K562 (cell line): ENCODE data around the gene GDAP1L1. TPM values are rescaled to one million over a fixed set of nuclear protein-coding genes. Genes with fewer than 3 reads are reported as not detected.

Experiments
- ATAC-seq: fragments of 200-7000 bp; cut with Tn5 transposase; 3 replicates; pipeline ENCODE4 v1.9.1; 2020; ENCODE audit warnings: moderate library complexity
- BruUV-seq: library from RNA; stranded (reverse); fragments of 400-500 nt; replicated peaks from 2 replicates; lab custom pipeline; 2021; lab: Mats Ljungman, UMichigan
- CTCF ChIA-PET: fragments of 300-600 bp; formaldehyde crosslinking; extraction: SDS; loops from one replicate; lab custom pipeline; 2021; ENCODE audit warnings: low intra/inter-chr PET ratio; lab: Yijun Ruan, JAX
- POLR2A ChIA-PET: fragments of 300-600, 350-650 bp; sonication (Branson Sonifier 250); formaldehyde crosslinking; extraction: SDS; loops from one replicate; lab custom pipeline; 2021; ENCODE audit warnings: antibody characterized with exemption, inconsistent platforms; lab: Yijun Ruan, JAX
- DNase-seq, 4 experiments: peaks; one replicate each; pipeline versions ENCODE4 v3.0.0 to v3.0.0-alpha.2; 2011 to 2018; ENCODE audit warnings: low spot score in 3 of 4, mixed read lengths in 3 of 4; ENCODE audit errors: extremely low read depth in 1 of 4
- FAIRE-seq: peaks from 2 replicates; lab custom pipeline; 2011; peaks lifted over from hg19 to GRCh38; lab: Jason Lieb, UNC
- H2AFZ ChIP-seq: 2 replicates; pipeline ENCODE4 v1.6.0; 2011; ENCODE audit warnings: low read depth, low read length, control low read depth, inconsistent platforms
- H3K27ac ChIP-seq: fragments of 200-600 bp; 3 replicates; pipeline ENCODE4 v1.8.0; 2011; ENCODE audit warnings: low read depth, mild to moderate bottlenecking, control low read depth, inconsistent platforms, low read length, moderate library complexity, mixed read lengths; ENCODE audit errors: extremely low read depth
- H3K27me3 ChIP-seq, 2 experiments: fragments of 300-600 bp in 1 of 2; 2 replicates in 1 of 2; 3 replicates in 1 of 2; pipeline versions ENCODE4 v1.6.0 to v1.8.0; 2011; ENCODE audit warnings: inconsistent platforms in 2 of 2, low read length in 2 of 2, mild to moderate bottlenecking in 1 of 2, mixed read lengths in 1 of 2, moderate library complexity in 1 of 2; ENCODE audit not compliant: control insufficient read depth in 2 of 2, insufficient read depth in 2 of 2
- H3K36me3 ChIP-seq: fragments of 300-600 bp; 3 replicates; pipeline ENCODE4 v1.8.0; 2011; ENCODE audit warnings: mild to moderate bottlenecking, low read length, inconsistent platforms; ENCODE audit not compliant: control insufficient read depth, insufficient read depth
- H3K4me1 ChIP-seq, 2 experiments: fragments of 200-600 bp in 1 of 2; replicated peaks in 1 of 2; 2 replicates in 1 of 2; 3 replicates in 1 of 2; pipeline versions ENCODE4 v1.5.1 to v1.8.0; 2011; ENCODE audit warnings: inconsistent platforms in 2 of 2, low read length in 2 of 2, mild to moderate bottlenecking in 1 of 2, mixed read lengths in 1 of 2, moderate library complexity in 1 of 2; ENCODE audit not compliant: control insufficient read depth in 2 of 2, insufficient read depth in 2 of 2
- H3K4me2 ChIP-seq: 2 replicates; pipeline ENCODE4 v1.6.1; 2011; ENCODE audit warnings: low read length, control low read depth, inconsistent platforms, mixed read lengths; ENCODE audit not compliant: insufficient read depth
- H3K4me3 ChIP-seq: fragments of 200-600 bp; sonication (generic), shearing (Covaris generic); 2 replicates; pipeline ENCODE4 v1.5.1; 2016; ENCODE audit warnings: control low read depth, inconsistent platforms
- H3K79me2 ChIP-seq: fragments of 200-600 bp; 3 replicates; pipeline ENCODE4 v1.8.0; 2011; ENCODE audit warnings: low read length, inconsistent platforms; ENCODE audit not compliant: control insufficient read depth, insufficient read depth
- H3K9ac ChIP-seq, 2 experiments: 2 replicates each; pipeline versions ENCODE4 v1.6.0 to v1.6.1; 2011; ENCODE audit warnings: low read depth in 2 of 2, low read length in 2 of 2, control low read depth in 1 of 2, inconsistent platforms in 1 of 2, mild to moderate bottlenecking in 1 of 2, mixed read lengths in 1 of 2; ENCODE audit not compliant: insufficient read depth in 1 of 2
- H3K9me1 ChIP-seq: one replicate; pipeline ENCODE4 v1.6.0; 2011; ENCODE audit warnings: inconsistent platforms, mild to moderate bottlenecking, low read length, moderate library complexity; ENCODE audit not compliant: control insufficient read depth, insufficient read depth
- H3K9me3 ChIP-seq: replicated peaks from 2 replicates; pipeline ENCODE4 v1.5.1; 2011; ENCODE audit warnings: low read depth, low read length, inconsistent platforms; ENCODE audit not compliant: control insufficient read depth, insufficient read depth
- H4K20me1 ChIP-seq: replicated peaks from 2 replicates; pipeline ENCODE4 v1.6.1; 2011; ENCODE audit warnings: low read length, inconsistent platforms, mixed read lengths; ENCODE audit not compliant: control insufficient read depth, insufficient read depth
- CBFA2T3 ChIP-seq: fragments of 450-650 bp; IDR thresholded peaks from 2 replicates; pipeline ENCODE4 v1.6.1; 2017
- CBX3 ChIP-seq, 2 experiments: IDR thresholded peaks; 1 replicate in 1 of 2; 2 replicates in 1 of 2; pipeline ENCODE4 v1.6.1; 2012; ENCODE audit warnings: inconsistent platforms in 2 of 2, low read length in 2 of 2, borderline replicate concordance in 1 of 2, control low read depth in 1 of 2
- DEAF1 ChIP-seq: fragments of 450-650 bp; formaldehyde crosslinking; IDR thresholded peaks from 2 replicates; pipeline ENCODE4 v1.4.0; 2020; ENCODE audit warnings: mild to moderate bottlenecking, moderate library complexity
- EP300 ChIP-seq: IDR thresholded peaks from 2 replicates; pipeline ENCODE4 v1.6.1; 2012; ENCODE audit warnings: low read length, improper control_type of control experiment
- FOXM1 ChIP-seq, 2 experiments: fragments of 450-650 bp in 1 of 2; sonication (generic) in 1 of 2; formaldehyde crosslinking in 1 of 2; IDR thresholded peaks; 2 replicates each; pipeline versions ENCODE4 v1.6.1 to v1.9.0; 2017 to 2022; ENCODE audit warnings: low read depth in 2 of 2, mild to moderate bottlenecking in 2 of 2, missing genetic modification reagents in 1 of 2, moderate library complexity in 1 of 2
- GTF2A2 ChIP-seq: IDR thresholded peaks from 2 replicates; pipeline ENCODE4 v1.6.1; 2016; ENCODE audit warnings: mild to moderate bottlenecking, missing genetic modification characterization, missing compliant biosample characterization
- JUNB ChIP-seq: fragments of 450-650 bp; formaldehyde crosslinking; conservative IDR thresholded peaks from 2 replicates; pipeline ENCODE4 v1.4.0; 2020; ENCODE audit warnings: mild to moderate bottlenecking
- KDM2B ChIP-seq: fragments of 250-450 bp; sonication (Bioruptor Pico); IDR thresholded peaks from 2 replicates; pipeline ENCODE4 v1.8.0; 2021; ENCODE audit warnings: mild to moderate bottlenecking, moderate library complexity
- MAZ ChIP-seq, 2 experiments: fragments of 450-650 bp in 1 of 2; sonication (generic) in 1 of 2; formaldehyde crosslinking; IDR thresholded peaks in 1 of 2; conservative IDR thresholded peaks in 1 of 2; 2 replicates each; pipeline versions ENCODE4 v1.4.0 to v1.5.0; 2020; ENCODE audit warnings: mild to moderate bottlenecking in 1 of 2, missing genetic modification reagents in 1 of 2
- MTA3 ChIP-seq: fragments of 450-650 bp; formaldehyde crosslinking; IDR thresholded peaks from 2 replicates; pipeline ENCODE4 v1.6.1; 2017; ENCODE audit warnings: mild to moderate bottlenecking, borderline replicate concordance
- RBM25 ChIP-seq: fragments of 200-400 bp; formaldehyde crosslinking; IDR thresholded peaks from 2 replicates; pipeline ENCODE4 v1.6.1; 2018; ENCODE audit warnings: low read length, low read depth, moderate library complexity; ENCODE audit not compliant: severe bottlenecking
- SIN3B ChIP-seq: fragments of 450-650 bp; IDR thresholded peaks from 2 replicates; pipeline ENCODE4 v1.6.1; 2017; ENCODE audit warnings: low read depth, mild to moderate bottlenecking, moderate library complexity
- TBP ChIP-seq: optimal IDR thresholded peaks from 2 replicates; pipeline ENCODE3; 2011; ENCODE audit warnings: low read depth, low read length, improper control_type of control experiment
- VEZF1 ChIP-seq: fragments of 200-800 bp; sonication (Bioruptor generic); IDR thresholded peaks from 2 replicates; pipeline ENCODE4 v1.6.1; 2017; ENCODE audit warnings: missing genetic modification characterization, missing compliant biosample characterization
- ZBTB17 ChIP-seq: fragments of 450-650 bp; formaldehyde crosslinking; IDR thresholded peaks from 2 replicates; pipeline ENCODE4 v1.4.0; 2020; ENCODE audit warnings: mild to moderate bottlenecking
- ZC3H4 ChIP-seq: sonication (generic); formaldehyde crosslinking; IDR thresholded peaks from 2 replicates; pipeline ENCODE4 v1.9.0; 2021; ENCODE audit warnings: missing genetic modification reagents, borderline replicate concordance
- ZNF436 ChIP-seq: fragments of 250-450, 450-650 bp; sonication (Bioruptor Pico); formaldehyde crosslinking; IDR thresholded peaks from 2 replicates; pipeline ENCODE4 v1.7.0; 2020; ENCODE audit warnings: mild to moderate bottlenecking
- ZNF77 ChIP-seq: fragments of 250-450 bp; sonication (Bioruptor Pico); IDR thresholded peaks from 2 replicates; pipeline ENCODE4 v1.5.0; 2020
- WGBS: fragments of 100-300 bp; shearing (Covaris generic); methylation state at CpG from one replicate; pipeline ENCODE4 v1.1.6; 2016; ENCODE audit warnings: low coverage, mixed read lengths; ENCODE audit not compliant: insufficient coverage; ENCODE audit errors: missing lambda C conversion rate; 5-methylcytosine and 5-hydroxymethylcytosine counted together
- in situ Hi-C: fragments of 300-500 bp; cut with MboI; formaldehyde crosslinking; loops from 4 replicates; pipeline ENCODE4 v1.15.0; 2018; ENCODE audit warnings: inconsistent platforms, mixed read lengths
- intact Hi-C: fragments of 100-400 bp; cut with micrococcal nuclease; formaldehyde crosslinking; loops from 2 replicates; pipeline ENCODE4 v1.14.2; 2022
- polyA plus RNA-seq, 8 experiments: library from polyadenylated mRNA; depleted of rRNA in 4 of 8; stranded (reverse) in 5 of 8; unstranded in 3 of 8; fragments of >200 nt; fragmentation: Nextera tagmentation in 2 of 8; fragmentation: Illumina TruSeq in 1 of 8; extraction: Ambion mirVana in 2 of 8; extraction: Trizol in 1 of 8; gene quantifications; 2 replicates each; pipeline versions ENCODE4 v1.2.1 to v1.2.3, GENCODE V29; 2011 to 2014; ENCODE audit warnings: inconsistent platforms in 1 of 8, missing spikeins in 1 of 8
- total RNA-seq, 7 experiments: library from RNA; depleted of rRNA in 6 of 7; stranded (reverse); fragments of >200 nt in 6 of 7; fragmentation: Illumina TruSeq in 2 of 7; extraction: Trizol in 2 of 7; gene quantifications; 2 replicates each; pipeline versions ENCODE4 v1.2.1 to v1.2.3, GENCODE V29; 2011 to 2021; ENCODE audit warnings: low replicate concordance in 1 of 7

GDAP1L1 gene
- total and polyA plus RNA-seq, 9 of the 15 experiments (the other 6 are each of a cell fraction or from before 2014, with no cell fraction given), result 0.06 to 0.40 (median 0.19) TPM; not detected in 5

- peaks cover 5% of the 10 kb centered on the region for H3K9me1 ChIP-seq
- H3K9me3 ChIP-seq, result no peaks in the 10 kb centered on the region
- H3K4me3 ChIP-seq, result no peak overlapping the region
- POLR2A ChIA-PET, result no interaction called here
- H3K27me3 ChIP-seq, result peaks cover 38 to 70% of the 10 kb centered on the region in 2 experiments
- WGBS, result under 1% methylated on average over 10 of the region's 10 CpGs
- BruUV-seq, result no TSS peak
- no peak for FAIRE-seq
- intact Hi-C loops (no loop called here), in situ Hi-C loops (no loop called here)
- H2AFZ ChIP-seq, result no peak overlapping the region
- H4K20me1 ChIP-seq, result peaks cover 9% of the 10 kb centered on the region
- CTCF ChIA-PET, result no interaction called here
- no peaks in the 10 kb centered on the region for H3K79me2 ChIP-seq
- H3K4me1 ChIP-seq, result no peaks in the 10 kb centered on the region
- peak; percentile 23; the same call in 2 of the 3 replicates for ATAC-seq
- no peak overlapping the region for H3K27ac ChIP-seq
- no peak overlapping the region for H3K4me2 ChIP-seq
- no peaks in the 10 kb centered on the region for H3K36me3 ChIP-seq
- peak in 1 of 4 experiments; percentile 12 for DNase-seq
- no peak overlapping the region for H3K9ac ChIP-seq
- no peak for TF ChIP-seq SIN3B
- no peak for TF ChIP-seq ZNF436 (CRISPR knock-in tag)
- no peak for TF ChIP-seq GTF2A2 (tag)
- no peak for TF ChIP-seq TBP
- no peak for TF ChIP-seq CBX3 (IDR thresholded peaks at IDR 0.05; ENCODE audit: borderline replicate concordance in 1 of 2, low read length in 2 of 2)
- TF ChIP-seq ZBTB17 (CRISPR knock-in tag), result no peak
- TF ChIP-seq DEAF1 (CRISPR knock-in tag), result no peak
- TF ChIP-seq ZC3H4, result no peak
- no peak for TF ChIP-seq EP300
- TF ChIP-seq CBFA2T3, result peak; percentile 19; the same call in 1 of the 2 replicates
- no peak for TF ChIP-seq KDM2B
- no peak for TF ChIP-seq MTA3
- TF ChIP-seq JUNB (CRISPR knock-in tag), result no peak
- TF ChIP-seq VEZF1, result peak; percentile 30; the same call in 1 of the 2 replicates
- no peak for TF ChIP-seq MAZ (CRISPR knock-in tag; conservative IDR thresholded peaks at IDR 0.05 in 1 of 2, IDR thresholded peaks at IDR 0.05 in 1 of 2)
- TF ChIP-seq RBM25, result peak; percentile 11
- TF ChIP-seq ZNF77 (CRISPR knock-in tag), result no peak
- no peak for TF ChIP-seq FOXM1 (IDR thresholded peaks at IDR 0.05; ENCODE audit: low read depth)
- TF ChIP-seq FOXM1 (CRISPR knock-in tag; IDR thresholded peaks at IDR 0.05; ENCODE audit: low read depth), result no peak
These were observed 26.4 kb downstream of the GDAP1L1 start for GRCh38 chr20:44273231-44274215.
